GM13977 (cell line): ENCODE measurements around the gene VGF.

Experiments used
- DNase-seq: peaks from one replicate; pipeline ENCODE4 v3.0.0; 2012; ENCODE audit warnings: low spot score
- in situ Hi-C: fragments of 300-500 bp; cut with MboI; formaldehyde crosslinking; loops from one replicate; pipeline ENCODE4 v1.12.0; 2022; ENCODE audit warnings: low sequenced_read_pairs, low pct_unique_long_range_greater_than_20kb, mixed read lengths, inconsistent platforms; ENCODE audit not compliant: unreplicated experiment
- TF ChIP-seq, protein P1 (sequence below): IDR thresholded peaks from 2 replicates; pipeline ENCODE4 v1.5.1; 2012; ENCODE audit warnings: mild to moderate bottlenecking, control low read depth; ENCODE audit not compliant: insufficient read depth; ENCODE audit errors: extremely low read depth, missing control alignments

VGF gene

DNA sequence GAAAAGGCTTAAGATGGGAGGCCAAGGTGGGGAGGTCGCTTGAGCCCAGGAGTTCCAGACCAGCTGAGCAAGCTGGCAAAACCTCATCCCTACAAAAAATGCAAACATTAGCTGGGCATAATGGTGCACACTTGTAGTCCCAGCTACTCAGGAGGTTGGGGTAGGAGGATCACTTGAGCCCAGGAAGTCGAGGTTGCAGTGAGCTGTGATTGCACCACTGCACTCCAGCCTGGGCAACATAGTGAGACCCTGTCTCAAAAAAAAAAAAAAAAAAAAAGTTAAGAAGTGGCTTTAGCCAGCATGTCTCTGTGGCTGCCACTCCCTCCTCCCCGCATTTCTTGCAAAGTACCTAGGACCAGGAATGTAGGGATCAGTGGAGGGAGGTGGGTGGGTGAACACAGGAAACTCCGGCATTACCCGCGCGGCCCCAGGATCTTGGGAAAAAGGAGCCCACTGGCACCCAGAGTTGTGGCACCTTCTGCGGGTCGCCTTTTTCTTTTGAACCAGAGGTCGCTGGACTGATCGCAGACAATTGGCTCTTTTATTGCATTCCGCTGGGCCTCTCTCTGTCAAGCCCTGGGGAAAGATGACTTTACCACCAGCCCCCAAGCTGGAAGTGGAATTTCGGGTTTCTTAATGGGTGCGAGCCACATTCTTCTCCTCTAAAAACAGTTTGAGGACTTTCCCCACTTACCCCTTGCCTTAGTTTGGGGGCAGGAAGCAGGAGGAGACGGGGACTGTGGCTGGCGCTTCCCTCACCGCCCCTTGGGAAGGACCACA, 3.5 kb downstream of the VGF start:
- TF ChIP-seq, protein P1, sequence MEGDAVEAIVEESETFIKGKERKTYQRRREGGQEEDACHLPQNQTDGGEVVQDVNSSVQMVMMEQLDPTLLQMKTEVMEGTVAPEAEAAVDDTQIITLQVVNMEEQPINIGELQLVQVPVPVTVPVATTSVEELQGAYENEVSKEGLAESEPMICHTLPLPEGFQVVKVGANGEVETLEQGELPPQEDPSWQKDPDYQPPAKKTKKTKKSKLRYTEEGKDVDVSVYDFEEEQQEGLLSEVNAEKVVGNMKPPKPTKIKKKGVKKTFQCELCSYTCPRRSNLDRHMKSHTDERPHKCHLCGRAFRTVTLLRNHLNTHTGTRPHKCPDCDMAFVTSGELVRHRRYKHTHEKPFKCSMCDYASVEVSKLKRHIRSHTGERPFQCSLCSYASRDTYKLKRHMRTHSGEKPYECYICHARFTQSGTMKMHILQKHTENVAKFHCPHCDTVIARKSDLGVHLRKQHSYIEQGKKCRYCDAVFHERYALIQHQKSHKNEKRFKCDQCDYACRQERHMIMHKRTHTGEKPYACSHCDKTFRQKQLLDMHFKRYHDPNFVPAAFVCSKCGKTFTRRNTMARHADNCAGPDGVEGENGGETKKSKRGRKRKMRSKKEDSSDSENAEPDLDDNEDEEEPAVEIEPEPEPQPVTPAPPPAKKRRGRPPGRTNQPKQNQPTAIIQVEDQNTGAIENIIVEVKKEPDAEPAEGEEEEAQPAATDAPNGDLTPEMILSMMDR = no peak
- no peak for DNase-seq
- in situ Hi-C loops = no loop called here

DNA sequence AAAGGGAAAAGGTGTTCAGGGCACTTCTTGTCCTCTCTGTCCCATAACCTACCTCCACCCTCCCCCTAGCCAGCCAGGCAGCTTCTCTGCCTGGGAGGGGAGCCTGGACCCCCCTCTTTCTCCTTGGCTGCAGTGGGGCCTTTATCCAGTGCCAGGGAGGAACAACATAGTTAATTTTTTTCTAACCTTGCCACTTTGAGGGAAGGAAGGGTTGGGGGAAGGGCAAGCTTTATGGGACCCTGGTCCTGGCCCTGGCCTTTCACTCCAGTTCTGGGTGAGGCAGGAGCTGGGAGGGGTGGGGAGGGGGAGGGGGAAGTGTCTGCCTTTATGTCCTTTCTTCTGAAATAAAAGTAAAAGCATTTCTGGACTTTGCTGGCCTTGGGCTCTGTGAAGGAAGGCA, 4.5 kb downstream of the VGF start:
- TF ChIP-seq, protein P1 = no peak
- in situ Hi-C loops = no loop called here
- DNase-seq = no peak

DNA sequence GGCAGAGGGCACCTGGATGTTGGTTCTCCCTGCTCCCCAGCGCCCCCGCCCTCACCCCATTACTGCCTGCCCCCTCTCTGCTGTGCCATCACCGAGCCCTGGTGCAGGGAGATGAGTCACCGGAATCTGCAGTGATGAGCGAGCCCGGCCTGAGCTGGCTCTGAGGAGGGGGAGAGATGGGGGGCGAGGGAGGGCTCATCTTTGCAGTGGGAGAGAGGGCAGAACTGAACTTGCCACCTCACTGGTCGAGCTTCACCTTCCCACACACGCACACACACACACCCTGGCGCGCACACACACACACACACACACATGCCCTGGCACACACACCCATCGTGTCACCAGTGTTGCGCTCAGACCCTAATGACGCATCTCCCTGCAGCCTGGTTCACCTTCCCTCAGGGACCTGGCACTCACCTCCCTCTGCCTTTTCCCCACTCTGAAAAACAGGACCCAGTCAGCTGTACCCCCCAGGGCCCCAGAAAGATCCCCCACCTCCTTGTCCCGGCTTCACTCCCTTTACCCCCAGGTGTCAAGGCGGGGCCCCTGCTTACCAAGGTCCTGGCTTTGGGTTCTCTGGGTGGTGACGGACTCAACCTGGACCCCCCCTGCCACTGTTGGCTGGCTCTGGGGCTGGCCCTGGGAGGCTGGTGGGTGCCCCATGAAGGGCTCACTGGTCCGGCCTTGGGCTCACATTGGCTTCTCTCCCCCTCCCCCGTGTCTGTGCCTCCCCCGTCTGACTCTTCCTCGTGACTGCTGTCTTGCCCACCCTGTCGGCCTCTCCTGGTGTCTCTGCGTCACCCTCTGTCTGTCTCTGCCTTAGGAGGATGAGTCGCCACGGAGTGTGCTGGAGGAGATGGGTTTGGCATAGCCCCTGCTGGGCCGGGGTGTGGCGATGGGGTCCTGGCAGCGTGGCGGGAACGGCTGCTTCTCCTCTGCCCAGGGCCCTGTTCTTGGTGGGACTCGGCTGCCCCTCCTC, 5.4 kb downstream of the VGF start:
- no peak for DNase-seq
- TF ChIP-seq, protein P1 = no peak
- in situ Hi-C loops = no loop called here

DNA sequence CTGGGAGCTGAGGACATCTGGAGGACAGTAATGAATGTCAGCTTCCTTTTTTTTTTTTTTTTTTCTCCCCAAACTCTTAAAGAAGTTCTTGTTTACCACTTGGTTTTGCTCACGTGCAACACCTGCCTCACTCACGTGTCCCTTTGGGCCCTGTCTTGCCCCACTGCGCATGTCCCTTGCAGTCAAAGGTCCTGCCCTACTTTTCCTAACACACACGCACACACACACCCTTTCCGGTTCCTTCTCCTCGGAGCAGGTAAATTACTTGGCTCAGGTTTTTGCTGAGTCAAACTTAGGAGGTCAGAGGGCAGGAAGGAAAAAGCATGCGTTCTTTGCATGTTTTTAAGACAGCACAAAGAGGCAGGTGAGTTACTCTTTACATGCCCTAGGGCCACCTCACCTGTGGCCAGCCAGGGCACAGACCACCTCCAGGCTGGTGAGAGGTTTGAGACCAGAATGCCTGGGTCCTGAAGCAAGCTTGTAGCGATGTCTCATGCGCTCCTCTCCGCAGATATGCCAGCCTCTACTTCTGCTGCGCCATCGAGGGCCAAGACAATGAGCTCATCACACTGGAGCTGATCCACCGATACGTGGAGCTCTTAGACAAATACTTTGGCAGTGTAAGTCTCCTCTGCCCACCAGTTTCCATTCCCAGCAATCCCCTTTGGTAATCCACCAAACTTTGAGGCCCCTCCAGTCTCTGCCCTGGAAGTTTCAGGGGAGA, 8.3 kb downstream of the VGF start:
- DNase-seq = no peak
- in situ Hi-C loops = no loop called here
- TF ChIP-seq, protein P1 = no peak

DNA sequence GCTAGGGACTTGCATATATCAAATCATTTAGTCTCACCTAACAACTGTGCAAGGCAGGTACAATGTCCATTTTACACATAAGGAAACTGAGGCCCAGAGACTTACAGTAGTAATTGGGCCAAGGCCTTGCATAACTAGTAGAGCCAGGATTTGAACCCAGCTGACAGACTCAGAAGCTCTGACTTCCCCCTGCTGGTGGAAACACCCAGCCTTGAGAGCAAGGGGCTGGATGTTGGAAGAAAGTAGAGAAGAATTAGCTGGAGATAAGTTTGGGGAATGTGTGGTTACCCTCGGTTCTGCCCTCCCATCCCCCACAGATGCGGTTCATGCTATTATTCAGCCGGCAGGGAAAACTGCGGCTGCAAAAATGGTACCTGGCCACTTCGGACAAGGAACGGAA, 9.1 kb downstream of the VGF start:
- in situ Hi-C loops = no loop called here
- TF ChIP-seq, protein P1 = no peak
- DNase-seq = no peak

DNA sequence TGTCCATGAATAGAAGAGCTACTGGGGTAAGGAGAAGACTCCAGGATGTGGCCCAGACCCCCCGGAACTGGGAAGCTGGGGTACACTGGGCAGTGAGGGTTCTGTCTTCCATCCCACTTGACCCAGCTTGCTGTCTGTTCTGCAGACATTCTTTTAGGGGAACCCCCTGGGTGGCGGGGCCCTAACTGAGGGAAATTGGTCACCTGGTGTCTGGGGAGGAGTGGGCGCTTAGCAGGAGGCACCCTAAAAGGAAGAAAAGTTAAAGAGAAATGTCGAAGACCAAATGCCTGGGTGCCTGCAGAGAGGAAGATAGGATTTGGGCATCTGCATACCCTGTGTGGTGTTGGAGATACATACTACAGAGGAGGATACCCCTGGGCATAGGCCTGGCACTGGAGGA, 10.1 kb downstream of the VGF start:
- DNase-seq = peak; percentile 61
- in situ Hi-C loops = no loop called here
- TF ChIP-seq, protein P1 = no peak
